ENCODE data around the gene PCCA.

- TF ChIP-seq POLR2A (IDR thresholded peaks at IDR 0.05; ENCODE audit: low read depth, low read length), result no peak
- TF ChIP-seq POLR2AphosphoS5 (IDR thresholded peaks at IDR 0.05; ENCODE audit: low read depth, low read length), result no peak
- no peak for TF ChIP-seq TAF1 (IDR thresholded peaks at IDR 0.05; ENCODE audit: borderline replicate concordance, low read depth, low read length)
Measured at GRCh38 chr13:100512422-100512821, 423.5 kb downstream of the PCCA start.

All from GM12892 (cell line).